Neuronal stem cell (in vitro differentiated cells): ENCODE measurements around the gene STX1B.
A peak's percentile ranks its signal among the peaks of the same experiment; 100 is the strongest.

Source experiments
- DNase-seq: peaks from one replicate; pipeline ENCODE4 v3.0.0-alpha.2; 2013; ENCODE audit warnings: low spot score
- H2AFZ ChIP-seq: one replicate; pipeline ENCODE4 v1.6.1; 2013; ENCODE audit warnings: mild to moderate bottlenecking, low read length, inconsistent platforms
- H2AK5ac ChIP-seq: 2 replicates; pipeline ENCODE4 v1.6.1; 2013; ENCODE audit warnings: low read depth, mild to moderate bottlenecking, inconsistent platforms, low read length, moderate library complexity, mixed read lengths
- H2BK120ac ChIP-seq: 2 replicates; pipeline ENCODE4 v1.6.1; 2013; ENCODE audit warnings: low read depth, mild to moderate bottlenecking, inconsistent platforms, low read length, moderate library complexity, mixed read lengths
- H2BK12ac ChIP-seq: one replicate; pipeline ENCODE4 v1.6.1; 2013; ENCODE audit warnings: low read length, inconsistent platforms
- H2BK15ac ChIP-seq: 2 replicates; pipeline ENCODE4 v1.6.1; 2013; ENCODE audit warnings: mild to moderate bottlenecking, low read length, inconsistent platforms, mixed read lengths
- H2BK5ac ChIP-seq: one replicate; pipeline ENCODE4 v1.6.1; 2013; ENCODE audit warnings: inconsistent platforms, mild to moderate bottlenecking, low read length, moderate library complexity
- H3K14ac ChIP-seq: one replicate; pipeline ENCODE4 v1.6.1; 2013; ENCODE audit warnings: low read length, inconsistent platforms
- H3K18ac ChIP-seq: 2 replicates; pipeline ENCODE4 v1.6.1; 2013; ENCODE audit warnings: low read length, inconsistent platforms
- H3K23ac ChIP-seq: 2 replicates; pipeline ENCODE4 v1.6.1; 2013; ENCODE audit warnings: low read depth, mild to moderate bottlenecking, mixed read lengths, low read length, inconsistent platforms; ENCODE audit not compliant: poor library complexity
- H3K27ac ChIP-seq: replicated peaks from 3 replicates; pipeline ENCODE4 v1.5.1; 2013; ENCODE audit warnings: low read length, inconsistent platforms
- H3K27me3 ChIP-seq, 3 experiments: 2 replicates each; pipeline ENCODE4 v1.6.1; 2013; ENCODE audit warnings: low read length in 3 of 3, mild to moderate bottlenecking in 2 of 3, inconsistent platforms in 1 of 3, low read depth in 1 of 3, mixed read lengths in 1 of 3, moderate library complexity in 1 of 3; ENCODE audit not compliant: control insufficient read depth in 3 of 3, insufficient read depth in 3 of 3
- H3K36me3 ChIP-seq, 2 donors: replicated peaks in 1 of 2; 2 replicates each; pipeline ENCODE4 v1.6.1; 2013; ENCODE audit warnings: low read length in 2 of 2; ENCODE audit not compliant: control insufficient read depth in 2 of 2, insufficient read depth in 2 of 2
- H3K4ac ChIP-seq: 2 replicates; pipeline ENCODE4 v1.6.1; 2013; ENCODE audit warnings: inconsistent platforms, mild to moderate bottlenecking, low read length, moderate library complexity
- H3K4me1 ChIP-seq, 2 donors: 1 replicate in 1 of 2; 2 replicates in 1 of 2; pipeline ENCODE4 v1.6.1; 2013; ENCODE audit warnings: low read length in 2 of 2, low read depth in 1 of 2; ENCODE audit not compliant: control insufficient read depth in 2 of 2, insufficient read depth in 1 of 2
- H3K4me2 ChIP-seq: one replicate; pipeline ENCODE4 v1.6.1; 2013; ENCODE audit warnings: mild to moderate bottlenecking, low read length, inconsistent platforms; ENCODE audit not compliant: insufficient read depth, poor library complexity, severe bottlenecking
- H3K4me3 ChIP-seq, 2 donors: 2 replicates each; pipeline ENCODE4 v1.5.1; 2013; ENCODE audit warnings: low read length in 2 of 2, mild to moderate bottlenecking in 2 of 2, inconsistent platforms in 1 of 2, moderate library complexity in 1 of 2
- H3K79me1 ChIP-seq: one replicate; pipeline ENCODE4 v1.6.1; 2013; ENCODE audit warnings: low read depth, mild to moderate bottlenecking, inconsistent platforms, low read length, moderate library complexity
- H3K9ac ChIP-seq: one replicate; pipeline ENCODE4 v1.6.1; 2013; ENCODE audit warnings: mild to moderate bottlenecking, low read depth, low read length, inconsistent platforms; ENCODE audit not compliant: poor library complexity
- H3K9me3 ChIP-seq, 2 donors: replicated peaks in 1 of 2; 2 replicates each; pipeline versions ENCODE3 to v1.6.1; 2013; ENCODE audit warnings: low read length in 2 of 2, mild to moderate bottlenecking in 2 of 2, inconsistent platforms in 1 of 2, low read depth in 1 of 2, mixed read lengths in 1 of 2, moderate library complexity in 1 of 2; ENCODE audit not compliant: control insufficient read depth in 2 of 2, insufficient read depth in 1 of 2
- H4K8ac ChIP-seq: one replicate; pipeline ENCODE4 v1.6.1; 2013; ENCODE audit warnings: low read depth, mild to moderate bottlenecking, inconsistent platforms, low read length, moderate library complexity
- H4K91ac ChIP-seq: one replicate; pipeline ENCODE4 v1.6.1; 2013; ENCODE audit warnings: low read length, low read depth, mild to moderate bottlenecking, inconsistent platforms; ENCODE audit not compliant: poor library complexity
- WGBS, 2 donors: extraction: QIAGEN DNeasy Blood & Tissue Kit; methylation state at CpG; one replicate each; pipeline ENCODE4 v1.1.7; 2013; ENCODE audit warnings: missing lambda C conversion rate in 2 of 2, mixed read lengths in 1 of 2; ENCODE audit not compliant: insufficient read length in 2 of 2, insufficient replicate concordance in 1 of 2; ENCODE audit errors: extremely low coverage in 2 of 2; 5-methylcytosine and 5-hydroxymethylcytosine counted together

Gene STX1B

GRCh38 chr16:31000671-31001382 is 9.6 kb downstream of the STX1B start:
- no peak overlapping the region for H2BK12ac ChIP-seq
- H2BK120ac ChIP-seq: no peak overlapping the region
- no peak overlapping the region for H4K91ac ChIP-seq
- no peak overlapping the region for H3K4me3 ChIP-seq
- no peak overlapping the region for H3K27ac ChIP-seq
- peaks cover 5% of the 10 kb centered on the region for H3K79me1 ChIP-seq
- H2AFZ ChIP-seq: no peak overlapping the region
- H3K4me1 ChIP-seq: peaks cover 10 to 11% of the 10 kb centered on the region in 2 donors
- no peak overlapping the region for H3K14ac ChIP-seq
- H4K8ac ChIP-seq: no peak overlapping the region
- H3K36me3 ChIP-seq: peaks cover 0 to 5% of the 10 kb centered on the region in 2 donors
- no peaks in the 10 kb centered on the region for H3K9me3 ChIP-seq
- no CpG with 5 or more reads among the region's 19 CpGs for WGBS, 2 donors
- H3K4me2 ChIP-seq: no peak overlapping the region
- no peak overlapping the region for H3K23ac ChIP-seq
- peaks cover 0 to 16% (median 0%) of the 10 kb centered on the region in 3 experiments for H3K27me3 ChIP-seq
- no peak overlapping the region for H3K18ac ChIP-seq
- DNase-seq: no peak
- no peak overlapping the region for H2BK15ac ChIP-seq
- no peak overlapping the region for H2BK5ac ChIP-seq
- no peak overlapping the region for H3K9ac ChIP-seq
- H2AK5ac ChIP-seq: no peak overlapping the region
- no peak overlapping the region for H3K4ac ChIP-seq

- Histone ChIP-seq H3K9me3 (no peaks in the 10 kb centered on the region), H3K18ac (no peak overlapping the region), H3K4ac (no peak overlapping the region), H2AK5ac (no peak overlapping the region), H3K4me2 (no peak overlapping the region), H2BK12ac (no peak overlapping the region), H4K91ac (no peak overlapping the region), H4K8ac (no peak overlapping the region), H3K23ac (no peak overlapping the region), H3K27me3 (peaks cover 0 to 16% (median 0%) of the 10 kb centered on the region in 3 experiments), H2BK5ac (no peak overlapping the region), H3K4me1 (peaks cover 8 to 11% of the 10 kb centered on the region in 2 donors), H2AFZ (no peak overlapping the region), H2BK15ac (no peak overlapping the region), H3K27ac (no peak overlapping the region), H3K4me3 (no peak overlapping the region), H3K9ac (no peak overlapping the region), H2BK120ac (no peak overlapping the region), H3K36me3 (peaks cover 0 to 5% of the 10 kb centered on the region in 2 donors), H3K14ac (no peak overlapping the region), H3K79me1 (no peaks in the 10 kb centered on the region)
- no peak for DNase-seq
- WGBS, 2 donors: no CpG with 5 or more reads among the region's 6 CpGs
Measured at GRCh38 chr16:30998852-30999761, 11.3 kb downstream of the STX1B start.

GRCh38 chr16:30997725-30998711 is 12.4 kb downstream of the STX1B start:
- H3K27ac ChIP-seq: no peak overlapping the region
- H3K79me1 ChIP-seq: no peaks in the 10 kb centered on the region
- peak overlapping the region; percentile 89 for H2AK5ac ChIP-seq
- peak overlapping the region; percentile 60 for H3K23ac ChIP-seq
- no peak overlapping the region for H3K14ac ChIP-seq
- H2BK15ac ChIP-seq: no peak overlapping the region
- H3K4me2 ChIP-seq: peak overlapping the region; percentile 98
- no peak overlapping the region for H2AFZ ChIP-seq
- H2BK12ac ChIP-seq: no peak overlapping the region
- H3K18ac ChIP-seq: peak overlapping the region; percentile 93
- no peak for DNase-seq
- no peak overlapping the region for H2BK120ac ChIP-seq
- no peak overlapping the region for H4K8ac ChIP-seq
- peaks cover 6 to 11% of the 10 kb centered on the region in 2 donors for H3K4me1 ChIP-seq
- peak overlapping the region; percentile 88 for H3K9ac ChIP-seq
- no peaks in the 10 kb centered on the region for H3K9me3 ChIP-seq
- H3K4me3 ChIP-seq: peak overlapping the region in 1 of 2 donors; percentile 81
- no CpG with 5 or more reads among the region's 21 CpGs for WGBS, 2 donors
- H3K27me3 ChIP-seq: peaks cover 0 to 16% (median 0%) of the 10 kb centered on the region in 3 experiments
- H2BK5ac ChIP-seq: no peak overlapping the region
- peaks cover 0 to 5% of the 10 kb centered on the region in 2 donors for H3K36me3 ChIP-seq
- no peak overlapping the region for H4K91ac ChIP-seq
- no peak overlapping the region for H3K4ac ChIP-seq
